HFF-Myc (cell line): ENCODE measurements around the gene KCNMA1.

Experiments used
- DNase-seq: peaks from one replicate; pipeline ENCODE4 v3.0.0-alpha.2; 2011; ENCODE audit warnings: low read depth; ENCODE audit errors: extremely low read depth
- H3K4me3 ChIP-seq: replicated peaks from 2 replicates; pipeline ENCODE4 v1.5.1; 2011; ENCODE audit warnings: low read depth, mild to moderate bottlenecking, control low read depth, low read length
- TF ChIP-seq, protein P1 (sequence below): IDR thresholded peaks from 2 replicates; pipeline ENCODE4 v1.5.1; 2012; ENCODE audit warnings: mild to moderate bottlenecking, low read depth, low read length, control low read depth; ENCODE audit errors: missing control alignments

KCNMA1 gene

DNA sequence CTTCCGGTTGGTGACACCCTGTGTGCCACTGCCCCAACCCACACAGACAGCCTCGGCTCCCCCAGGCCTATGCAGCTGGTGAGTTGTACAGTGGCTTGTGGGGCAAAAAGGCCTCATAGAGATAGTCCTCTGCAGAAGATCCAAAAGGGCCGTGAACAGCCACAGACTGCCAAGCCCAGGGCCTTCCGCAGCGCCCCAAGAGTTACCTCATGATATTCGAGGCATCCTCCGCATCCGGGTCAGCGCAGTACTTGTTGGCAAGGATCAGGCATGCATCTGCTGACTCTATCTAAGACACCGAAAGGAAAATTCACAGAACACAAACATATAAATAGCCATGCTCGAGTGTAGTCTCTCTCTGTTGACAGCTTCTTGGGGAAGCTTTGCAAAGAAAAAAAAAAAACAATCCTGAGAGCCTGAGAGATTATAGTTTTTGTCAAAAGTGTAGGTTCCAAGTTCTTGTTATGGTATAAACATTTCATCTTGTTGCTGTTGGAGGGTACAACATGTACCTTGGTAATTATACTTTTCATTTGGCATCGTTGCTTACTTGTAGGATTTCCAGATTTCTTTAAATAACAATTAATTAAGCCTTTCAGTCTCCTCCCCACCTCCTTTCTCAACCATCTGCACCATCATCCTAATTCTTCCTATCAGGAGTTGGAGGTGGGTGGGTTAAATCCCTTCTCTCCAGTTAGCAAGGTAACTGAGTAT, 553.0 kb downstream of the KCNMA1 start:
- DNase-seq, result no peak
- no peak overlapping the region for H3K4me3 ChIP-seq
- TF ChIP-seq, protein P1, sequence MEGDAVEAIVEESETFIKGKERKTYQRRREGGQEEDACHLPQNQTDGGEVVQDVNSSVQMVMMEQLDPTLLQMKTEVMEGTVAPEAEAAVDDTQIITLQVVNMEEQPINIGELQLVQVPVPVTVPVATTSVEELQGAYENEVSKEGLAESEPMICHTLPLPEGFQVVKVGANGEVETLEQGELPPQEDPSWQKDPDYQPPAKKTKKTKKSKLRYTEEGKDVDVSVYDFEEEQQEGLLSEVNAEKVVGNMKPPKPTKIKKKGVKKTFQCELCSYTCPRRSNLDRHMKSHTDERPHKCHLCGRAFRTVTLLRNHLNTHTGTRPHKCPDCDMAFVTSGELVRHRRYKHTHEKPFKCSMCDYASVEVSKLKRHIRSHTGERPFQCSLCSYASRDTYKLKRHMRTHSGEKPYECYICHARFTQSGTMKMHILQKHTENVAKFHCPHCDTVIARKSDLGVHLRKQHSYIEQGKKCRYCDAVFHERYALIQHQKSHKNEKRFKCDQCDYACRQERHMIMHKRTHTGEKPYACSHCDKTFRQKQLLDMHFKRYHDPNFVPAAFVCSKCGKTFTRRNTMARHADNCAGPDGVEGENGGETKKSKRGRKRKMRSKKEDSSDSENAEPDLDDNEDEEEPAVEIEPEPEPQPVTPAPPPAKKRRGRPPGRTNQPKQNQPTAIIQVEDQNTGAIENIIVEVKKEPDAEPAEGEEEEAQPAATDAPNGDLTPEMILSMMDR, result no peak

DNA sequence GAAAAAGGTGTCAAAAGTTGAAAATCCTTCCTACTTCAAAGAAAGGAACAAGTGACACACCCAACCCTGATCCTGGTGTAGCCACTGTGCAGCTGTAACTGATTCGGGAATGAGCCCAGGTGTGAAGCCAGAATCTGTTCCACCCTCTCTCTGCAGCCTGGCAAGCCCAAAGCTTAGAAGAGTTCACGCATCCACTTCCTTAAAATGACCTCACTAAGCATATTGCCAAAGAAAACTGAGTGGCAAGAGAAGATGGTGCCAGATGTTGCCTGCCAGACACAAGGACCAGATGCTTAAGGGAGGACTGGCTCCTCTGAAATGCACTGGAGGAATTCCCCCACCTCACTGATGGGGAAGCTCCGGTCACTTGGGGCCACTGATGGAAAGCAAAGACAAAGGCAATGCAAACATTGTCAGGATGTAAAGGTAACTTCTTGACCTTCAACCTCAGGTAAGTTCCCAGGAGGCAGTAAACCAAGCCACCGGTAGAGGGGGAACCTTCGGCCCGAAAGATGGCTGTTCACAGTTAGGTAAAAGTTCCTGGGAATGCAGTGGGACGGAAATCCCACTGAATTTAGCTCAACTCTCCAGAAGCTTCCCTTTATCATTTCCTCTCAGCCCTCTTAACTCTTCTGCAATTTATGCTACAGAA, 554.9 kb downstream of the KCNMA1 start:
- DNase-seq, result no peak

DNA sequence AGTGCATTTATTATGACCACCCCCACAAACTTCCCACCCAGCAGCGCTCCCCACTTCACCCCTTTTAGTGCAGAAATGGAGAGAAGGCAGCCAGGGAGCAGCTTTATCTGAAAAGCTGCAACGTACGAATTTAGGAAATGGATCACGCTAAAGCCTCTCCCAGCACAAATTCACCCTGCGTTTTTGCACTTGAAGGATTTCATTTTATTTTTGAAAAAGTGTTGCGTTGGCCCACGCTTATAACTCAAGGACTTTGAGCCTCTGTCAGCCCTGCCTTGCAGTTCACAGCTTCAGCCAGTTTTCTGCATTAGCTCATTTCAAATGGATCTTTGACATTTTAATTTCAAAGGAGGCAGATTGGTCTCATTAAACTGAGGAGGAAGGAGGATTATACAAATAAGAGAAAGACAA, 556.1 kb downstream of the KCNMA1 start:
- no peak overlapping the region for H3K4me3 ChIP-seq
- no peak for DNase-seq

More for the DNA sequence above, 554.9 kb downstream of the KCNMA1 start:
- no peak overlapping the region for H3K4me3 ChIP-seq
- TF ChIP-seq, protein P1, result peak; percentile 23

DNA sequence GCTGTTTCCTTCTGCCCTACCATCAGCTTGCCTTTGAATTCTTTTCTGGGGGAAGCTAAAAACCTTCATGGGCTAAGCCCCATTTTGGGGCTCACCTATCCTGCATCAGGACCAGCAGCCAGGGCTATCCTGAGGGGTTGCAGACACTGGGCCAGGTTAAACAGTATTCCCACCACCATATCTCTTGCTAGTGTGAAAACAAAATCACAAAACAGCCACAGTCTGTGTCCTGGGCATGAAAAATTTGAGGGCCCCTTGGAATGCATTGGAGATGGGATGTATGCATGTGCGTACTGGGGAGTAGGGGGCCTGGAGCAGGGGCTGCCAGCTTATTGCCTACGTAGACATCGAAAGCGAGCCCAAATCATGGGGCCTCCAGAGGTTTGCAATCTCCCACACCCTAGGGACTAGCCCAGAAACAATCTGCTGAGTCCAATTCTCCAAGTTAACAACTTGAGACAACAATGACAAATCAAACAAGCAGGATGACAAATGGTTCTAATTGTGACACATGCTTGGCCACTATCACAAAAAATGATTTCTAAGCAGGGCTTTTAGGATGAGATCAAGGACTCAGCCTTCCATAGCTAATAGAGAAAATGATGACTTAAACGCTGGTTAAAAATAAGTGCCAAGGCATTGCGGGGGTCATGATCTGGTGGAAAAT, 557.1 kb downstream of the KCNMA1 start:
- TF ChIP-seq, protein P1, result no peak
- no peak for DNase-seq
- H3K4me3 ChIP-seq, result no peak overlapping the region

More for the DNA sequence above, 556.1 kb downstream of the KCNMA1 start:
- TF ChIP-seq, protein P1, result no peak

DNA sequence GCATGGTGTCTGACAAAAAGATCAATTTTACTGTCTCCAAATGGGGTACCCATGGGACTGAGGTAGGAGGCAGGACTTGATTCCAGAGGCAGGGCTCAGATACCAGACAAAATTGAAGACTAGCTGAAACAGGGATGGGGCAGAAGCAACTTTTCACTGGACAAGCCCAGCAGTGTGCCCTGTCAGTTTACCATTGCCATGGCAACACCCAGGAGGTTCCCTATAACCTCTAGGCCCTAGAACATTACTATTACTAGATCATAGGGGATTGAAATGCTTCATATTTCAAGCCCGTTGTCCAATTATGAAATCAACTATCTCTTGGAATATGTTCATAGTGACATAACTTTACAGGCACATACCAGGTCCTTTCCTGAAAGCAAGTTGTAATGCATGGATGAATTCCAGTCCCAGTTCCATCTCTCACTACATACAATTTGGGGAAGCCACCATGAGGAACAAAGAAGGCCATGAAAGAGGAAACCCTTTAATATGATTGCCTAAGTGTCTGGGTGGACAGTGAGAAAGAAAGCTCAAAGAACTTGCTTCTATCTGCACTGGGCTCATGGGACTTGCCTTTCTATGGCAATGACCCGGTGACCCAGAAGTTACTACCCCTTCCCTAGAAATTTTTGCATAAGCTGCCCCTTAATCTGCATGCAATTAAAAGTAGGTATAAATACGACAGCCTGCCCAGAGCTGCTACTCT, 557.9 kb downstream of the KCNMA1 start:
- no peak overlapping the region for H3K4me3 ChIP-seq
- DNase-seq, result no peak
- TF ChIP-seq, protein P1, result no peak

DNA sequence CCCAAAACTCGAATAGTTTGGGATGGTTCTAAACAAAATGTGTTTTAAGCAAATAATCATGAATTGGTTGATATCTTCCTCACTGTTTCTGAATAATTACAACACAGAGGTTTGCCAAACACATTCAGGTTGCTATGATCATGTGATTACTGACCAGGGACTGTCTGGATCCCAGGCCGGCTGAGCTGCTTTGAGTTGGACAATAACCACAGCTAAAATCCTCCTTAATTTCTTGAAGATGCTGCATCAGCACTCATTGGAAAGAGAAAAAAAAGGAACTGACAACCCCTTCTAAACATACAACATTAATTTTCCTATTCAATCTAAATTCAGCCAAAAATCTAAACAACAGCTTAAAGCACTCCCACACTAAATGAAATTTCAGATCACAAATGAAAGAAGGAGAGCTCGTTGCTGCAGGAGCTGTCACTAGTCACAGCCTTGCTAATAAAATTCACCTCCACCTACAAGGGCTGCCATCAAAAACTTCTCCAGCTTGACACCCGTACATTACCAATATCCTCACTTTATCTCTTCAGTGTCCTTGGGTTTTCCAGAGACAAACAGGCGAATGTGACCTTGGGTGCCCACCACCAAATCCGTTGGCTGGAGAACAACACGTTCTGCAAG, 560.2 kb downstream of the KCNMA1 start:
- H3K4me3 ChIP-seq, result no peak overlapping the region
- TF ChIP-seq, protein P1, result no peak
- DNase-seq, result no peak
